T-helper 1 cell (primary cell): ENCODE results near the gene GCSAML.

Source experiments
- DNase-seq, 5 donors: peaks; one replicate each; pipeline ENCODE4 v3.0.0-alpha.2; 2012 to 2020

The GCSAML gene

GRCh38 chr1:247574664-247575063, 25.7 kb downstream of the GCSAML start:
- no peak for DNase-seq

- no peak for DNase-seq
These were observed 27.6 kb downstream of the GCSAML start for GRCh38 chr1:247576514-247576913.

GRCh38 chr1:247578946-247579460, 30.1 kb downstream of the GCSAML start:
- no peak for DNase-seq

DNA sequence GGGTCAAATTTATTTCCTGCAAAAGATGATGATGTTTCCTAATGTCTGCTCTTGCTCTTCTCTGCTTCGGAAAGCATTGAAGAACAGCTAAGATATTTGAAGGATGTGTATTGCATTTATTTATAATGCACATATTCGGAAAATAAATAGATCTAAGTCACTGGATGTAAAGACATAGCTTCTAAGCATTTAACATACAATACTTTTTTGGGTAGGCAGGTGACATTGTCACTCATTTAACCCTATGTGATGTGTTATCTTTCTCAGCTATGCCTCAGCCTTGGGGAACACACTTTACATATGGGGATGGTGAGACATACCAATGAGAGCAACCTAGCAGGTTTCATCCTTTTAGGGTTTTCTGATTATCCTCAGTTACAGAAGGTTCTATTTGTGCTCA, 39.1 kb downstream of the GCSAML start, which contains the start of gene OR2G2:
Gene OR2G2, plus strand, starts transcription at position 301 of the 400 bp plus-strand sequence. Its CDS starts 0 bp downstream, at position 301.
- no peak for DNase-seq

DNA sequence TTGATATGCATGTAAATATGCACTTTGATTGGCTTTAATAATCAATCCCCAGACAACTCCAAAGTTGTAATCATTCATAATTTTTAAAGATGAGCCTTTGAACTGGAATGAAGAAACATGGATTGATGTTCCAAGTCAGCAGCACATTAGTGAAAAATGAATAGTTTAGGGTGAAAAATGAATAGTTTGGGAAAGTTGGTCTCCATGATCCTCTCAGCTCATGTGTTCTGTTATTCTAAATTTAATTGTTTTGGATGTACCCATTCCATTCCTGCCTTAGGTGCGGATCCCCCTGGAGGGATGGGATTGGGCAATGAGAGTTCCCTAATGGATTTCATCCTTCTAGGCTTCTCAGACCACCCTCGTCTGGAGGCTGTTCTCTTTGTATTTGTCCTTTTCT, 56.4 kb downstream of the GCSAML start, which contains the start of gene OR2G3:
Gene OR2G3, plus strand, starts transcription at position 301 of the 400 bp plus-strand sequence. Its CDS starts 0 bp downstream, at position 301.
- no peak for DNase-seq

GRCh38 chr1:247613405-247613804, 64.5 kb downstream of the GCSAML start:
- no peak for DNase-seq

- no peak for DNase-seq
These were observed 65.7 kb downstream of the GCSAML start for GRCh38 chr1:247614625-247615024.
